GM12891 (cell line): Measurements from ENCODE around the gene MRPS26.

Experiments
- POLR2A ChIP-seq: IDR thresholded peaks from 2 replicates; pipeline ENCODE4 v1.6.1; 2011; ENCODE audit warnings: low read depth, low read length, control low read depth
- POLR2AphosphoS5 ChIP-seq: IDR thresholded peaks from 2 replicates; pipeline ENCODE4 v1.6.1; 2011; ENCODE audit warnings: low read depth, low read length, control low read depth

- TF ChIP-seq POLR2A (no peak), POLR2AphosphoS5 (no peak)
These were observed at the start of gene MRPS26 for GRCh38 chr20:3045816-3046676.
